Measurements from ENCODE around the gene RBPJ.
A peak's percentile ranks its signal among the peaks of the same experiment; 100 is the strongest.
"Not testable (repeated sequence)": the region's sequence is repeated elsewhere in the genome, so short reads cannot be mapped to it uniquely, and the experiment has no call there.

RBPJ gene

DNA sequence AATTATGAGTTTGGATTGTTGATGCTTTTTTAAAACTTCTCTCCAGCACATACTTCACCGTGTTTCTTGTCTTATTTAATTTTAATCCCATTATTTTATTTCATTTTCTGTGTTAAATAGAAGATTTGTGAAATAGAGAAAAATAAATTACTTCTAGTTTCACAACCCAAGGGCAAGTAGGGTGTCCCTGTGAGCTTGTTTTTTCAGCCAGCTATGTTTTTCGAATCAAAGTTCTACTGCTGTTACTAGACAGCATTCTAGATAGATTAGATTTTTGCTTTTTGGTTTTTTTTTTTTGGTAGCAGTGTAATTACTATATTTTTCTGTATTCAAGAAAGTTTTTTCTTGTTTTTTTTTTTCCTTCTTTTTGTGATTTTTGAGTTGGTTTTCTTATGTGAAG, 59.9 kb downstream of the RBPJ start:
- no peak overlapping the region for H3K4me3 ChIP-seq (ENCODE audit: low read length)
- no peak for DNase-seq (ENCODE audit: low read depth)
- no peak for TF ChIP-seq CTCF (IDR thresholded peaks at IDR 0.05; ENCODE audit: insufficient read depth, low read depth, low read length, missing control alignments)

GRCh38 chr4:26384380-26385057, 63.7 kb downstream of the RBPJ start:
- H3K4me3 ChIP-seq (ENCODE audit: low read length): no peak overlapping the region
- TF ChIP-seq CTCF (IDR thresholded peaks at IDR 0.05; ENCODE audit: insufficient read depth, low read depth, low read length, missing control alignments): no peak
- no peak for DNase-seq (ENCODE audit: low read depth)

GRCh38 chr4:26385690-26386089, 64.9 kb downstream of the RBPJ start:
- no peak overlapping the region for H3K4me3 ChIP-seq (ENCODE audit: low read length)
- TF ChIP-seq CTCF (IDR thresholded peaks at IDR 0.05; ENCODE audit: insufficient read depth, low read depth, low read length, missing control alignments): no peak
- no peak for DNase-seq (ENCODE audit: low read depth)

DNA sequence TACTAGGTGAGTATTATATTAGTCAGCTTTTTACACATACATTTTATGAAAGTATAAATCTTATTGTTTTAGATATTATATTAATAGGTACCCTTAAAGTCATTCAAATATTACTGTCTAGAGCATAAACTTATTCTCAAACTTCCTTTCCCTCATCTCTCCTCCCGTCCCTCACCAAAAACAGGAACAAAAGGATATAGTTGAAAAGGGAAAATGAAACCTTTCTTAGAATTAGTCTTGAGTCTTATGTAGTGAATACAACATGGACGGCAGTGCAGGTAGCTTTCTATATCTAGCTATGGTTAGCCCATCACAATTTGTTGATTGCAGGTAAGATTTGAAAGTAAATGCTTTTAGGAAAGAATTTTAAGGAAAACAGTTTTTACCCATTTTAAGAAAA, 65.6 kb downstream of the RBPJ start:
- H3K4me3 ChIP-seq (ENCODE audit: low read length): no peak overlapping the region
- no peak for TF ChIP-seq CTCF (IDR thresholded peaks at IDR 0.05; ENCODE audit: insufficient read depth, low read depth, low read length, missing control alignments)
- DNase-seq (ENCODE audit: low read depth): no peak

DNA sequence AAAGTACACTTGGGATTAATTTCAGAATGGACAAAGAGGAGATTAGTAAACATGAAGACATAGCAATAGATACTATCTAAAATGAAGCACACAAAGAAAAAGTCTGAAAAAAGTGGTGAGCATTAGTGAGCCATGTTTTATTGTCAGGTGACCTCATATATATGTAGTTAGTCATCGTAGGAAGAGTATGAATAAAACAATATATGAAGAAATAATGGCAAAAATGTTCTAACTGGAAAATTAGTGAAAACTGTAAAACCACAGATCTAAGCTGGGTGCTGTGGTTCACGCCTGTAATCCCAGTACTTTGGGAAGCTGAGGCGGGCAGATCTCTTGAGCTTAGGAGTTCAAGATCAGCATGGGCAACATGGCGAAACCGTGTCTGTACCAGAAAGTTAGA, 67.9 kb downstream of the RBPJ start:
- H3K4me3 ChIP-seq (ENCODE audit: low read length): no peak overlapping the region
- peak; percentile 34 for DNase-seq (ENCODE audit: low read depth)
- no peak for TF ChIP-seq CTCF (IDR thresholded peaks at IDR 0.05; ENCODE audit: insufficient read depth, low read depth, low read length, missing control alignments)

- no peak for TF ChIP-seq CTCF (IDR thresholded peaks at IDR 0.05; ENCODE audit: insufficient read depth, low read depth, low read length, missing control alignments)
- H3K4me3 ChIP-seq (ENCODE audit: low read length): no peak overlapping the region
- DNase-seq (ENCODE audit: low read depth): no peak
Measured at GRCh38 chr4:26397086-26397485, 76.3 kb downstream of the RBPJ start.

GRCh38 chr4:26400132-26400531, 79.3 kb downstream of the RBPJ start:
- TF ChIP-seq CTCF (IDR thresholded peaks at IDR 0.05; ENCODE audit: insufficient read depth, low read depth, low read length, missing control alignments): peak; percentile 10
- no peak for DNase-seq (ENCODE audit: low read depth)
- no peak overlapping the region for H3K4me3 ChIP-seq (ENCODE audit: low read length)

- not testable (repeated sequence) for DNase-seq (ENCODE audit: low read depth); H3K4me3 ChIP-seq (ENCODE audit: low read length)
Measured at GRCh38 chr4:26402017-26402416, 81.2 kb downstream of the RBPJ start.
